Lower leg skin (tissue), 3 donors: ENCODE measurements around the gene COL21A1.

Experiments used
- CTCF ChIP-seq, 3 donors: fragments of 450-650 bp; IDR thresholded peaks; one replicate each; pipeline ENCODE4 v1.5.1; 2016; ENCODE audit warnings: antibody characterized with exemption in 3 of 3, mild to moderate bottlenecking in 3 of 3, moderate library complexity in 2 of 3
- POLR2A ChIP-seq, 2 donors: fragments of 450-650 bp; IDR thresholded peaks; one replicate each; pipeline ENCODE4 v1.6.1; 2016 to 2017; ENCODE audit warnings: antibody characterized with exemption in 2 of 2, mild to moderate bottlenecking in 1 of 2, moderate library complexity in 1 of 2

GRCh38 chr6:56023829-56024228, 223.6 kb downstream of the COL21A1 start:
- TF ChIP-seq CTCF (IDR thresholded peaks at IDR 0.05) (no peak), POLR2A (IDR thresholded peaks at IDR 0.05) (no peak)
